ENCODE measurements around the gene NOMO2. TPM values are rescaled to one million over a fixed set of nuclear protein-coding genes. Genes with fewer than 3 reads are reported as not detected.
"Not testable (repeated sequence)": the region's sequence is repeated elsewhere in the genome, so short reads cannot be mapped to it uniquely, and the experiment has no call there.

Gene NOMO2
- total and polyA plus RNA-seq, 10 of the 15 experiments (the other 5 are each of a cell fraction or from before 2014, with no cell fraction given): 30.2 to 110 (median 73.2) TPM

GRCh38 chr16:18592982-18593381 is 31.1 kb upstream of the NOMO2 start:
- BruUV-seq (replicated peaks); POLR2A ChIA-PET: not testable (repeated sequence)
- peak; percentile 85 for FAIRE-seq

DNA sequence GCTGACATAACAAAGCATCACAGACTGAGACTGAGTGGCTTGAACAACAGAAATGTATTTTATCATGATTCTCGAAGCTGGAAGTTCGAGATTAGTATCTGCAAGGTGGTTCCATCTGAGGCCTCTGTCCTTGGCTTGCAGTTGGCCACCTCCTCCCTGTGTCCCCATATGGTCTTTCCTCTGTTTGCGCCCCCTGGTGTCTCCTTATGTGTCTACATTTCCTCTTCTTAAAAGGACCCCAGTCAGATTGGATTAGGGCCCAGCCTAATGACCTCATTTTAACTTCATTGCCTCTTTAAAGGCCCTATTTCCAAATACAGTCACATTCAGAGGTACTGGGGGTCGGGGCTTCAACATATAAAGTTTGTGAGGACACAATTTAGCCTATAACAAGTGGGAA is 30.0 kb upstream of the NOMO2 start:
- FAIRE-seq; DNase-seq (ENCODE audit: low read depth, low spot score): not testable (repeated sequence)
- WGBS (ENCODE audit: insufficient coverage, insufficient replicate concordance, low lambda C conversion rate, missing lambda C conversion rate): 13% methylated on average over 3 of the region's 4 CpGs

More at GRCh38 chr16:18592982-18593381, 31.1 kb upstream of the NOMO2 start:
- H3K4me3 ChIP-seq; RAD21 ChIA-PET (ENCODE audit: unreplicated experiment); H4K20me1 ChIP-seq (ENCODE audit: control insufficient read depth, insufficient read depth); H3K79me2 ChIP-seq (ENCODE audit: control insufficient read depth, insufficient read depth, low read length); SMC1A ChIA-PET (ENCODE audit: uncharacterized antibody, unreplicated experiment); CTCF ChIA-PET; H3K9ac ChIP-seq (ENCODE audit: control insufficient read depth, insufficient read depth, low read length); in situ Hi-C loops (cut with MboI); H3K4me2 ChIP-seq (ENCODE audit: control insufficient read depth, insufficient read depth); H3K27me3 ChIP-seq (replicated peaks in 1 of 2; ENCODE audit: control insufficient read depth in 2 of 2, insufficient read depth in 2 of 2, low read length in 1 of 2); H3K9me3 ChIP-seq (replicated peaks; ENCODE audit: control insufficient read depth, insufficient read depth, low read length); H3K27ac ChIP-seq (ENCODE audit: control insufficient read depth, insufficient read depth); H3K36me3 ChIP-seq (ENCODE audit: control insufficient read depth in 2 of 2, insufficient read depth in 2 of 2, low read length in 1 of 2); intact Hi-C loops (cut with micrococcal nuclease; ENCODE audit: unreplicated experiment); H3K4me1 ChIP-seq (ENCODE audit: control insufficient read depth, insufficient read depth, low read length); H2AFZ ChIP-seq (ENCODE audit: control insufficient read depth, low read depth, low read length): not testable (repeated sequence)
- peak; percentile 15 for DNase-seq (ENCODE audit: low read depth, low spot score)
- TF ChIP-seq IKZF1 (conservative IDR thresholded peaks at IDR 0.05) (peak; percentile 66), BHLHE40 (IDR thresholded peaks at IDR 0.05; ENCODE audit: borderline replicate concordance in 1 of 2, low read depth in 2 of 2, low read length in 1 of 2) (peak in 1 of 2 experiments; percentile 33; a peak in 1 of 4 replicates), IKZF2 (IDR thresholded peaks at IDR 0.05) (peak; percentile 81 to 84; a peak in 3 of 4 replicates), DPF2 (IDR thresholded peaks at IDR 0.05) (0 out of 2 replicates have a peak, but pooled peaks have one; percentile 56), ATF7 (IDR thresholded peaks at IDR 0.05; ENCODE audit: low read depth) (peak; percentile 84), BCL11A (IDR thresholded peaks at IDR 0.05; ENCODE audit: low read depth, low read length) (0 out of 2 replicates have a peak, but pooled peaks have one; percentile 9), NR2F1 (conservative IDR thresholded peaks at IDR 0.05) (peak; percentile 86), ZNF217 (IDR thresholded peaks at IDR 0.05) (peak; percentile 95), EP300 (IDR thresholded peaks at IDR 0.05; ENCODE audit: borderline replicate concordance in 1 of 2, control insufficient read depth in 1 of 2, low read depth in 2 of 2, low read length in 2 of 2) (0 out of 4 replicates have a peak, but pooled peaks of 1 of the 2 experiments have one; percentile 36), SPI1 (IDR thresholded peaks at IDR 0.05; ENCODE audit: borderline replicate concordance, insufficient read depth, low read depth, low read length) (peak; percentile 77; the same call in 1 of the 2 replicates), MEF2B (IDR thresholded peaks at IDR 0.05; ENCODE audit: partially characterized antibody, poor library complexity, severe bottlenecking) (peak; percentile 86), BACH1 (IDR thresholded peaks at IDR 0.05; ENCODE audit: borderline replicate concordance) (peak; percentile 28; the same call in 1 of the 2 replicates), MTA2 (IDR thresholded peaks at IDR 0.05; ENCODE audit: low read depth) (peak; percentile 57), NBN (IDR thresholded peaks at IDR 0.05) (0 out of 2 replicates have a peak, but pooled peaks have one; percentile 59), RELB (IDR thresholded peaks at IDR 0.05; ENCODE audit: low read depth) (0 out of 2 replicates have a peak, but pooled peaks have one; percentile 22)
- TF ChIP-seq, protein P1, sequence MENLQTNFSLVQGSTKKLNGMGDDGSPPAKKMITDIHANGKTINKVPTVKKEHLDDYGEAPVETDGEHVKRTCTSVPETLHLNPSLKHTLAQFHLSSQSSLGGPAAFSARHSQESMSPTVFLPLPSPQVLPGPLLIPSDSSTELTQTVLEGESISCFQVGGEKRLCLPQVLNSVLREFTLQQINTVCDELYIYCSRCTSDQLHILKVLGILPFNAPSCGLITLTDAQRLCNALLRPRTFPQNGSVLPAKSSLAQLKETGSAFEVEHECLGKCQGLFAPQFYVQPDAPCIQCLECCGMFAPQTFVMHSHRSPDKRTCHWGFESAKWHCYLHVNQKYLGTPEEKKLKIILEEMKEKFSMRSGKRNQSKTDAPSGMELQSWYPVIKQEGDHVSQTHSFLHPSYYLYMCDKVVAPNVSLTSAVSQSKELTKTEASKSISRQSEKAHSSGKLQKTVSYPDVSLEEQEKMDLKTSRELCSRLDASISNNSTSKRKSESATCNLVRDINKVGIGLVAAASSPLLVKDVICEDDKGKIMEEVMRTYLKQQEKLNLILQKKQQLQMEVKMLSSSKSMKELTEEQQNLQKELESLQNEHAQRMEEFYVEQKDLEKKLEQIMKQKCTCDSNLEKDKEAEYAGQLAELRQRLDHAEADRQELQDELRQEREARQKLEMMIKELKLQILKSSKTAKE (IDR thresholded peaks at IDR 0.05; ENCODE audit: low read depth, poor library complexity, severe bottlenecking): peak; percentile 46
- WGBS (ENCODE audit: insufficient coverage, insufficient replicate concordance, low lambda C conversion rate, missing lambda C conversion rate): 9% methylated on average over 5 of the region's 5 CpGs
- peak; percentile 85 for ATAC-seq

More for the DNA sequence above, 30.0 kb upstream of the NOMO2 start:
- H3K27me3 ChIP-seq (replicated peaks in 1 of 2; ENCODE audit: control insufficient read depth in 2 of 2, insufficient read depth in 2 of 2, low read length in 1 of 2); H4K20me1 ChIP-seq (ENCODE audit: control insufficient read depth, insufficient read depth); H3K4me3 ChIP-seq; H2AFZ ChIP-seq (ENCODE audit: control insufficient read depth, low read depth, low read length); H3K4me2 ChIP-seq (ENCODE audit: control insufficient read depth, insufficient read depth); H3K36me3 ChIP-seq (ENCODE audit: control insufficient read depth in 2 of 2, insufficient read depth in 2 of 2, low read length in 1 of 2); SMC1A ChIA-PET (ENCODE audit: uncharacterized antibody, unreplicated experiment); CTCF ChIA-PET; H3K79me2 ChIP-seq (ENCODE audit: control insufficient read depth, insufficient read depth, low read length); POLR2A ChIA-PET; H3K9me3 ChIP-seq (replicated peaks; ENCODE audit: control insufficient read depth, insufficient read depth, low read length); H3K9ac ChIP-seq (ENCODE audit: control insufficient read depth, insufficient read depth, low read length); RAD21 ChIA-PET (ENCODE audit: unreplicated experiment); H3K4me1 ChIP-seq (ENCODE audit: control insufficient read depth, insufficient read depth, low read length); H3K27ac ChIP-seq (ENCODE audit: control insufficient read depth, insufficient read depth); in situ Hi-C loops (cut with MboI); BruUV-seq (replicated peaks); intact Hi-C loops (cut with micrococcal nuclease; ENCODE audit: unreplicated experiment): not testable (repeated sequence)
- ATAC-seq: peak; percentile 28; the same call in 2 of the 3 replicates

Data from GM12878 (cell line).